ENCODE results near the gene NAA15. TPM values are rescaled to one million over a fixed set of nuclear protein-coding genes. Genes with fewer than 3 reads are reported as not detected.
"Not testable (repeated sequence)": the region's sequence is repeated elsewhere in the genome, so short reads cannot be mapped to it uniquely, and the experiment has no call there.

Gene NAA15
- total RNA-seq, 1 donor from 2014 or later = 15.5 TPM

DNA sequence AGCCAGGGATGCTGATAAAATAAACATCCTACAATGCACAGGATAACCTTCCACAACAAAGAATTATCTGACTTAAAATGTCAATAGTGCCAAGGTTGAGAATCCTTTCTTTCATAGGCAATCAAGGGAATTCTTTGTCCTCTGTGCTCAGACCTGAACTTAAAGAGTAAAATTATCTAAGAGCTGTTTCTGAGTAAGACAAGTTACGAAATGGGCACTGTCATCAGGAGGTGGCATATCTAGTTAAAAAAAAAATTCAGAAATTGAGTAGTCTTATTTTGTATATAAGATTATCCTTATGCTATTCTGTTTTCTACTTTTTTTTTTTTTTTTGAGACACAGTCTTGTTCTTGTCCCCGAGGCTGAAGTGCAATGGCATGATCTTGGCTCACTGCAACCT lies 149.3 kb downstream of the NAA15 start:
- DNase-seq (ENCODE audit: low read depth in 2 of 2) = no peak

DNA sequence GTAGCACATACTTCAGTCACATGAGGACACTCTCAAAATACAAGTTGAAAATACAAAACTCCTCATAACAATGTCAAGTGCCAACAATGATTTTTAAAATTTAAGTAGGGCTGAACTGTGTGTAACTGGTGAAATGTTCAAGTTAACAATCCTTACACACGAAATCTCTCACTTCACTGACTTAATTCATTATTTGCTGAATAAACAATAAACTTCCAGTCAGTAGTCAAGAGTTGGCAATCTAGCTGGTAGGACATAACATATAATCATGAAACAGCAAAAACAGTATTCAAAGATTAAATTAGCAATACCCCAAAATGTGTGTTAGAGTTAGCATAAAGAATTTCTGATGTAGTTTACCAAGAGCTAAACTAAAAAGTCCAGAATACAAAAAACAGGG lies 150.7 kb downstream of the NAA15 start:
- DNase-seq (ENCODE audit: low read depth in 2 of 2) = no peak

DNA sequence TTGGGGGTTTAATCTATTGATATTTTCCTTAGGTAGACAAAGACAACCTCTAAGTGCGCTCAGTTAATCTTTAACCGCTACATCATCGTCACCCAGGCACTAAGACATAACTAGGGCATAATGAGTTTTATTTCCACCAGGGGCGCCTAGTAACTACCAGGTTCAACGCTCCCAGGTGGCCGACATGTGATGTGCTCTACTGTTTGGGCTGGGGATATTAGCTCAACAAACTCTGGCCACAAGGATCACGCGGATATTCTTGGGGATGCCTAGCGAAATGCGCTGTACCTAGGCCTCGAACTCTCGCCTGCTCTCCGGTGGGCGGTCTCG lies 151.7 kb downstream of the NAA15 start:
- peak in 1 of 2 donors; percentile 79 for DNase-seq (ENCODE audit: low read depth in 2 of 2)

DNA sequence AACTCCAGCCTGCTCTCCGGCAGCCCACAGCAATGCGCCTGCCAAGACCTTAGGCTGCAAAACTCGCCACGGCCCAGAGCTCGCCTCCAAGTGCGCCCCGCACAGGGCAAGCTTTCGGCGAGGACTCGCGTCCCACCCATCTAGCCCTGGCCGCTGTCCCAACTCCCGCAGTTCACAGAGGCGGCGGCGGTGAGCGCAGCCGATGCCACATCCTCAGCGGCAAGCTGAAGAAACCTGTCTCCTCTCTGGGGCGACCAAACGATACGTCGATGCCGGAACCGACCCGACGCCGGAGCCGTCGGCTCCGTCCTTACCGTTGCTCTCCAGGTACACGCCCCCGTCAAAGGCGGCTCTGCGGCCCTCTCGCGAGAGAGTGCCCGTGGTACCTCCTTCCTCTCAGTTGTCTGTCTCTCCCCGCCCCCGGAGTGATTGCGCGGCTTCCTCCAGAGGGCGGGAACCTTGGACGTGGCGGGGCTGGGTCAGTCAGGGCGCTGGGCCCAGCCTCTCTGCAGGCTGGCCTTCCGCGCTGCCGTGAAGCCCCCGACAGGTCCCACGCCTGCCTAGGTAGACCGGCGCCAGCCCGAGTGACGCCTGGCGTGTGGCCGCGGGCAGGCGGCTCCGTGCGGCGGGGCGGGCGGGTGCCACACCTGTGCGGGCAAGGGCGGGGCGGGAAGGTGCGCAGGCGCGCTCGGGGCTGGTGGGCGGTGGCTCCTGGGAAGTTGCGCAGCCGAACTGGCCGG lies 152.2 kb downstream of the NAA15 start:
- DNase-seq (ENCODE audit: low read depth in 2 of 2) = peak; percentile 98

DNA sequence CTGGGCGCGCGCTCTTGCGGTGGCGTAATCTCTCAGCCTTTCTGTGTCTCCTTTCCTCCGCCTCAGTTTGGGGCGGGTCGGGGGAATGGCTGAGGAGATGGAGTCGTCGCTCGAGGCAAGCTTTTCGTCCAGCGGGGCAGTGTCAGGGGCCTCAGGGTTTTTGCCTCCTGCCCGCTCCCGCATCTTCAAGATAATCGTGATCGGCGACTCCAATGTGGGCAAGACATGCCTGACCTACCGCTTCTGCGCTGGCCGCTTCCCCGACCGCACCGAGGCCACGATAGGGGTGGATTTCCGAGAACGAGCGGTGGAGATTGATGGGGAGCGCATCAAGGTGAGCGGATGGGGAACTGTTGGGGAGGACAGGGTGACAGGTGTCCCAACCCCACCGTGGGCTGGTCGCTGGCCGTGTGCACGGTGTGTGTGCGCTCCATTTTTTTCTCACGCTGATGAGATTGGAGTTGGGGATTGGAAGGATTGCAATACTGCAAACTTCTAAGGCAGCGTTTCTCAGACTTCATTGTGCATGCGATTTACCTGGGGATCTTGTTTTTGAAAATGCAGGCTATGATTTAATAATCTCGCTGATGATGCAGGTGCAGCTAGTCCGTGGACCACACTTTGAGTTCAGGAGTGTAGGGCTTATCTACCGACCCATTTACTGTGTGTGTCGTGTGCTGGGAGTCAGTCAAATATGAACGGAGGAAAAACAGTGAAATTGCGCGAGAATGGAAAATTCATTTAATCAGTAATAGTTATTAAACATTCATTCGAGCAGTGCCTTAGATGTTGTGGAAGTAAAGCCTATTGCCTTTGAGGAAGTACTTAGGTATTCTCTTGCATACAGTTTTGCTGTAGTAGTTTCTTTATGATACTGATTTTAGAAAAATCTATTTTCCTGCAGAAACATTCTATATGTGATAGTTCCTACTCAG lies 153.1 kb downstream of the NAA15 start, which contains the start of gene RAB33B:
Gene RAB33B (plus strand): TSS at position 11 of the 935 bp plus-strand sequence. CDS start 75 bp downstream, at position 86.
- peak; percentile 9 to 49 for DNase-seq (ENCODE audit: low read depth in 2 of 2)

DNA sequence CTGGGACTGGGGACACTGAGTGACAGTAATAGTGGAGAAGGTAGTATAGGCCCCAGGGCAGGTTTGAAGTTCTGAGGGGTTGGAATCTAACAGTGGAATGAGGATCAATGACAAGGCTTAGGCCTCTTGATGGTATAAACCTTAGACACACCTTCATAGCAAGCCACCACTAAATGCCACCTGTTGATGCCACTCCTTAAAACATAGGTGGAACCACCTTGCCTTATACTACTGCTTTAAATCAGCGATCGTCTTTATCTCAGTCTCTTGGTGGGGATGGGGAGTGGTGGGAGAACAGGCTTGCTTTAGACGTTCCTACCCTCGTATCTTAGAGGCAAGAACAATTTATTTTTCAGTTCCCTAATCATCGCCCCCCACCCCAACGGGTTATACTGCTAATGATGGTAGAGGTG lies 153.8 kb downstream of the NAA15 start:
- no peak for DNase-seq (ENCODE audit: low read depth in 2 of 2)

DNA sequence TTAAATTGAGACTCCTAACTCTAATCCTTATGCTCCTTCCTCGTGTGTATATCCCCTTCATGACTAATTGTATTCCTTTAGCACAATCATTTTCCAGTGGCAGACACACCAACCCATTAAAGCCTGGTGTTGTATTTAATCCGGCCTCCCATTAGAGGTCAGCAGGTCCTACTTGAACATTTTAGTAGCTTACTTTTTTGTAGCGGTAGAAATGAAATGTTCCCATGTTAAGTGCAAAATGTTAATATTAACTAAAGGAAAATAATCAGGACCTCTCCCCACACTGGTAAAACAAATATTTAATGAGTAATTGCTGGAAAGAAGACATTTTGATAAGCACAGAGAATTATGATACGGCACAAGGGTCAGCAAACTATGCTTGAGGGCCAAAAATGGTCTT lies 156.0 kb downstream of the NAA15 start:
- peak; percentile 14 to 50 for DNase-seq (ENCODE audit: low read depth in 2 of 2)

DNA sequence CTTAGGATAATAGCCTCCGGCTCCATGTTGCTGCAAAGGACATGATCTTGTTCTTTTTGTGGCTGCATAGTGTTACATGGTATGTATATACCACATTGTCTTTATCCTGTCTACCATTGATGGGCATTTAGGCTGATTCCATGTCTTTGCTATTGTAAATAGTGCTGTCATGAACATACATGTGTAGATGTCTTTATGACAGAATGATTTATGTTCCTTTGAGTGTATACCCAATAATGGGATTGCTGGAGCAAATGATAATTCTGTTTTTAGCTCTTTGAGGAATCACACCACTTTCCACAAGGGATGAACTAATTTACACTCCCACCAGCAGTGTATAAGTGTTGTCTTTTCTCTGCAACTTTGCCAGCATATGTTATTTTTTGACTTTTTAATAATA lies 157.2 kb downstream of the NAA15 start:
- no peak for DNase-seq (ENCODE audit: low read depth in 2 of 2)

DNA sequence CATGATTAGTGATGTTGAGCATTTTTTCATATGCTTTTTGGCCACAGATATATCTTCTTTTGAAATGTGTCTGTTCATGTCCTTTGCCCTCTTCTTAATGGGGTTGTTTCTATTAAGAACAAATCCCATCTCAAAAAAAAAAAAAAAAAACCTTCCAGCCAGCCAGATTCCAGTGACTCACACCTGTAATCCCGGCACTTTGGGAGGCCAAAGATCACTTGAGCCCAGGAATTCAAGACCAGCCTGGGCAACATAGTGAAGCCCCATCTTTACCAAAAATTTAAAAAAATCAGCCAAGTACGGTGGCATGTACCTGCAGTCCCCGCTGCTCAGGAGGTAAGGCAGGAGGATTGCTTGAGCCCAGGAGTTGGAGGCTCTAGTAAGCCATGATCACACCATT lies 157.7 kb downstream of the NAA15 start:
- DNase-seq (ENCODE audit: low read depth in 2 of 2) = peak in 1 of 2 donors; percentile 10

DNA sequence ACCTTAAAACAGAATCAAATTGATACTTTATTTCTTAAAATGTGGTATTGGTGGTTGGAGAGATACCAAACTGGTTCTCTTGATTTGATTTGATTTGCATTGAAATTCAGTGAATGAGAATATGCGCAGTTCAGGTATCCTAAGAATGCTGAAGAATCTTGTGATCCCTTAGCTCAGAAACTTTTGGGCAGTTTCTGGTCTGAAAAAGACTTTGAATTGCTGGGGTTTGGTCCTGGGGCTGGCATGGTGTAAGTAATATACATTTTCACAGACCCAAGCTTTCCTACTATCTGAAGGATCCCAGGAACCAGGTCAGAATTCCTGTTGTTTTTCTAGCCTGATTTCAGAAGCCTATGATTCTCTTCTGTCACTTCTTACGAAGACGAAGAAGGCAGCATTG lies 159.3 kb downstream of the NAA15 start:
- DNase-seq (ENCODE audit: low read depth in 2 of 2) = no peak

DNA sequence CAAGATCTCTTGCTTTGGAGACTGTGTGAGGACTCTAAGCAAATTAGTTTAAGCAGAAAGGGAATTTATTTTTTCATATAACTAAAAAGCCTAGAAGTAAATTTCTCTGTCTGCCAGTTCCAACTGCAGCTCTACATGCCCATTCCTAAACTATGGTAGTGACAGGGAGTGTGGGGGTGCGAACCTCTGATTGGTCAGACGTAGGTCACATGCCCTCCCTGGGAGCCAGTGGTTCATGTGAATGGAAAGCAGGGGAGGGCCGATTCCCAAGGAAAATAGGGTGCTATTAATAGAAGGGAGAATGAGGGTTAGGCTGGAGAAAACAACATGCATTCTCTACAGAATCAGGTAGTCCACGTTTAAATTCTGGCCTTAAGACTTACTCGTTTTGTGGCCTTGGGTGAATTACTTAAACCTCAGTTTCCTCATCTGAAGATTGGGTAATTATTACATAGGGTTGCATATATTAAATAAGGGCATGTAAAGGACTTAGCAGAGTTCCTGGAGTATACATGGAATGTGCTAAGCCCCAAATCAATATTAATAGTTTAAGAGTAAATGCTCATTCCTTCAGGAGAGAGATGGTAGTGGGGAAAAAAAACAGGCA lies 159.8 kb downstream of the NAA15 start:
- no peak for DNase-seq (ENCODE audit: low read depth in 2 of 2)

DNA sequence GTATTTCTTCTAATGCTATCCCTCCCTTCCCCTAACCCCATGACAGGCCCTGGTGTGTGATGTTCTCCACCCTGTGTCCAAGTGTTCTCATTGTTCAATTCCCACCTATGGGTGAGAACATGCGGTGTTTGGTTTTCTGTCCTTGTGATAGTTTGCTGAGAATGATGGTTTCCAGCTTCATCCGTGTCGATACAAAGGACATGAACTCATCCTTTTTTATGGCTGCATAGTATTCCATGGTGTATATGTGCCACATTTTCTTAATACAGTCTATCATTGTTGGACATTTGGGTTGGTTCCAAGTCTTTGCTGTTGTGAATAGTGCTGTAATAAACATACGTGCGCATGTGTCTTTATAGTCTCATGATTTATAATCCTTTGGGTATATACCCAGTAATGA lies 163.2 kb downstream of the NAA15 start:
- not testable (repeated sequence) for DNase-seq (ENCODE audit: low read depth in 2 of 2)

DNA sequence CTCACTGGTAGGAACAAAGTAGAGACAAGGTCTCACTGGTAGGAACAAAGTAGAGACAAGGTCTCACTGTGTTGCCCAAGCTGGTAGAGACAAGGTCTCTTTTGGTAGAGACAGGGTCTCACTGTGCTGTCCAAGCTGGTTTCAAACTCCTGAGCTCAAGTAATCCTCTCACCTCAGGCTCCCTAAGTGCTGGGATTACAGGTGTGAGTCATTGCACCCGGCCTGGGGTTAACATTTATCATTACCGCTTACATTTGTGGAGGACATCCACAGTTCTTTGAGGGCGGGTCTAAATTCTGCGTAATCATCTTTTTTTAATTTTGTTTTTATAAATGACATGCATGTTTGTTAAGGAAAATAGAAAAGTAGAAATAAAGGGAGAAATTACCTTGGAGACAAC lies 164.6 kb downstream of the NAA15 start:
- no peak for DNase-seq (ENCODE audit: low read depth in 2 of 2)

DNA sequence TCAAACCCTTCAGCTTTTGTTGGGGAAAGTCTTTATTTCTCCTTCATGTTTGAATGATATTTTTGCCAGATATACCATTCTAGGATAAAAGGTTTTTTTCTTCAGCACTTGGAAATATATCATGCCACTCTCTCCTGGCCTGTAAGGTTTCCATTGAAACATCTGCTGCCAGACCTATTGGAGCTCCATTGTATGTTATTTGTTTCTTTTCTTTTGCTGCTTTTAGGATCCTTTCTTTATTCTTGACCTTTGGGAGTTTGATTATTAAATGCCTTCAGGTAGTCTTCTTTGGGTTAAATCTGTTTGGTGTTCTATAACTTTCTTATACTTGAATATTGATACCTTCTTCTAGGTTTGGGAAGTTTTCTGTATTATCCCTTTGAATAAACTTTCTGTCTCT lies 167.5 kb downstream of the NAA15 start:
- not testable (repeated sequence) for DNase-seq (ENCODE audit: low read depth in 2 of 2)

DNA sequence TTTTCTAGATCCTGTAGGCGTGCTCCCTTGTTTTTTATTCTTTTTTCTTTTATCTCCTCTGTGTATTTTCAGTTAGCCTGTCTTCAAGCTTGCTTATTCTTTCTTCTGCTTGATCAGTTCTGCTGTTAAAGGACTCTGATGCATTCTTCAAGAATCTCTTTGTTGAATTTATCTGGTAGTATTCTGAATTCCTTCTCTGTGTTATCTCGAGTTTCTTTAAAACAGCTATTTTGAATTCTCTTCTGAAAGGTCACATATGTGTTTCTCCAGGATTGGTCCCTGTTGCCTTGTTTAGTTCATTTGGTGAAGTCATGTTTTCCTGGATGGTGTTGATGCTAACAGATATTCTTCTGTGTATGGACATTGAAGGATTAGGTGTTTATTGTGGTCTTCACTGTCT lies 167.9 kb downstream of the NAA15 start:
- DNase-seq (ENCODE audit: low read depth in 2 of 2) = no peak

Other genes with a start within 250 kb of the NAA15 start
- gene ELF2, start 124.3 kb upstream of the NAA15 start, total RNA-seq = 33.3 and 45.0 TPM in 2 replicates
- 0.40 and 0.44 TPM in 2 replicates for gene MGARP, start 21.3 kb upstream of the NAA15 start, total RNA-seq
- 60.1 and 63.7 TPM in 2 replicates for gene NDUFC1, start 972 bp downstream of the NAA15 start, total RNA-seq
- 11.1 and 14.1 TPM in 2 replicates for gene RAB33B, start 152.6 kb downstream of the NAA15 start, total RNA-seq